Spleen (tissue), 11 donors: ENCODE measurements around the gene PCDHGA10. TPM values are rescaled to one million over a fixed set of nuclear protein-coding genes. Genes with fewer than 3 reads are reported as not detected.
"Not testable (repeated sequence)": the region's sequence is repeated elsewhere in the genome, so short reads cannot be mapped to it uniquely, and the experiment has no call there.

ENCODE experiments used
- DNase-seq: peaks from one replicate; pipeline ENCODE4 v3.0.0-alpha.2; 2020
- H3K27ac ChIP-seq, 8 donors: fragments of 200-600 bp; sonication (generic) in 7 of 8; 1 replicate in 4 of 8; 2 replicates in 4 of 8; pipeline versions ENCODE4 v1.5.0 to v1.8.0; 2016 to 2021; ENCODE audit warnings: inconsistent platforms in 4 of 8, mild to moderate bottlenecking in 4 of 8, moderate library complexity in 1 of 8
- H3K27me3 ChIP-seq, 7 donors: fragments of 200-600 bp; sonication (generic) in 6 of 7; replicated peaks in 1 of 7; 1 replicate in 4 of 7; 2 replicates in 3 of 7; pipeline versions ENCODE4 v1.5.0 to v1.8.0; 2016 to 2021; ENCODE audit warnings: inconsistent platforms in 3 of 7, mild to moderate bottlenecking in 1 of 7
- H3K36me3 ChIP-seq, 6 donors: fragments of 200-600 bp; sonication (generic) in 5 of 6; 1 replicate in 4 of 6; 2 replicates in 2 of 6; pipeline versions ENCODE4 v1.5.0 to v1.8.0; 2016 to 2021; ENCODE audit warnings: inconsistent platforms in 2 of 6
- H3K4me1 ChIP-seq, 6 donors: fragments of 200-600 bp; sonication (generic) in 5 of 6; 1 replicate in 3 of 6; 2 replicates in 3 of 6; pipeline versions ENCODE4 v1.5.0 to v1.8.0; 2016 to 2021; ENCODE audit warnings: inconsistent platforms in 3 of 6
- H3K4me3 ChIP-seq, 8 donors: fragments of 200-600 bp; sonication (generic) in 7 of 8; 1 replicate in 4 of 8; 2 replicates in 4 of 8; pipeline versions ENCODE4 v1.5.0 to v1.8.0; 2016 to 2021; ENCODE audit warnings: inconsistent platforms in 4 of 8, mild to moderate bottlenecking in 4 of 8, moderate library complexity in 2 of 8
- H3K9me3 ChIP-seq, 8 donors: fragments of 200-600 bp; sonication (generic) in 7 of 8; 1 replicate in 4 of 8; 2 replicates in 4 of 8; pipeline versions ENCODE4 v1.5.0 to v1.8.0; 2016 to 2021; ENCODE audit warnings: inconsistent platforms in 4 of 8
- POLR2A ChIP-seq, 3 donors: fragments of 450-650 bp; IDR thresholded peaks; one replicate each; pipeline ENCODE4 v1.5.1; 2017; ENCODE audit warnings: antibody characterized with exemption in 3 of 3, mild to moderate bottlenecking in 1 of 3
- POLR2AphosphoS5 ChIP-seq, 3 donors: sonication (generic); formaldehyde crosslinking; IDR thresholded peaks; one replicate each; pipeline ENCODE4 v1.5.1; 2017; ENCODE audit warnings: antibody characterized with exemption in 3 of 3
- WGBS, 5 donors: extraction: QIAGEN DNeasy Blood & Tissue Kit in 3 of 5; methylation state at CpG; one replicate each; pipeline versions ENCODE4 v1.1.5 to v1.1.7; 2013 to 2018; 5-methylcytosine and 5-hydroxymethylcytosine counted together
- intact Hi-C: fragments of 100-400 bp; cut with DNase I; formaldehyde crosslinking; loops from one replicate; pipeline ENCODE4 v1.15.0; 2023; ENCODE audit warnings: low total_unique reads
- polyA plus RNA-seq, 3 donors: library from polyadenylated mRNA; stranded (reverse); fragments of 200-250 nt; gene quantifications; one replicate each; pipeline ENCODE4 v1.2.1, GENCODE V29; 2013
- total RNA-seq, 7 donors: library from RNA; depleted of rRNA in 3 of 7; stranded (reverse); fragments of >200 nt in 3 of 7; fragmentation: NEBNext Ultra II Directional in 4 of 7; extraction: Animal tissue kit (Norgen Biotek cat#: 25700) in 4 of 7; gene quantifications; one replicate each; pipeline versions ENCODE4 v1.1.0 to v1.2.1, GENCODE V29; 2016 to 2021
- TF ChIP-seq, protein P1 (sequence below), 11 experiments: fragments of 200-600 bp in 7 of 11; fragments of 450-650 bp in 4 of 11; sonication (generic) in 4 of 11; IDR thresholded peaks in 8 of 11; conservative IDR thresholded peaks in 3 of 11; 1 replicate in 7 of 11; 2 replicates in 4 of 11; pipeline versions ENCODE4 v1.4.0 to v1.8.0; 2016 to 2021; ENCODE audit warnings: antibody characterized with exemption in 11 of 11, inconsistent platforms in 4 of 11, mild to moderate bottlenecking in 1 of 11
- donor health status: healthy with polysubstance abuse.
- donor health status: DM: no; HTN: no; CAD: no; lungs with moderate emphysema.
- donor health status: DM: no; HTN: no; CAD: no.
- donor health status: Bipolar disorder and iron deficiency.
- donor health status: healthy.
- donor health status: DM: no; HTN: no; CAD: no.
- donor health status: DM: yes; HTN: yes; CAD: no.

PCDHGA10 gene
- total and polyA plus RNA-seq, 10 donors: 0.15 to 6.9 (median 4.3) TPM

DNA sequence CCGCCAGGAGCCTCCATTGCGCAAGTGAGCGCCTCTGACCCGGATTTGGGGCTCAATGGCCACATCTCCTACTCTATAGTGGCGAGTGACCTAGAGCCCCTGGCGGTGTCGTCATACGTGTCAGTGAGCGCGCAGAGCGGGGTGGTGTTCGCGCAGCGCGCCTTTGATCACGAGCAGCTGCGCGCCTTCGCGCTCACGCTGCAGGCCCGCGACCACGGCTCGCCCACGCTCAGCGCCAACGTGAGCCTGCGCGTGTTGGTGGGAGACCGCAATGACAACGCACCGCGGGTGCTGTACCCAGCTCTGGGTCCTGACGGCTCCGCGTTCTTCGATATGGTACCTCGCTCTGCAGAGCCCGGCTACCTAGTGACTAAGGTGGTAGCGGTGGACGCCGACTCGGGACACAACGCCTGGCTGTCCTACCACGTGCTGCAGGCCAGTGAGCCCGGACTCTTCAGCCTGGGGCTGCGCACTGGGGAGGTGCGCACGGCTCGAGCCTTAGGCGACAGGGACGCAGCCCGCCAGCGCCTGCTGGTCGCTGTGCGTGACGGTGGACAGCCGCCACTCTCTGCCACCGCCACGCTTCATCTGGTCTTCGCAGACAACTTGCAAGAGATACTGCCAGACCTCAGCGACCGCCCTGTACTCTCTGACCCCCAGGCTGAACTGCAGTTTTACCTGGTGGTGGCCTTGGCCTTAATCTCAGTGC lies 3.0 kb upstream of the PCDHGA10 start:
- H3K27me3 ChIP-seq: peaks cover 0 to 99% (median 38%) of the 10 kb centered on the region in 7 donors
- H3K27ac ChIP-seq: no peak overlapping the region
- H3K9me3 ChIP-seq: peaks cover 4 to 99% (median 93%) of the 10 kb centered on the region in 8 donors
- DNase-seq: no peak
- peak overlapping the region in 1 of 8 donors; percentile 27 for H3K4me3 ChIP-seq
- intact Hi-C loops: no loop called here
- H3K4me1 ChIP-seq: peaks cover 0 to 15% (median 2%) of the 10 kb centered on the region in 6 donors
- H3K36me3 ChIP-seq: peaks cover 0 to 6% (median 0%) of the 10 kb centered on the region in 6 donors
- TF ChIP-seq POLR2A (IDR thresholded peaks at IDR 0.05): no peak
- TF ChIP-seq POLR2AphosphoS5 (IDR thresholded peaks at IDR 0.05): no peak
- TF ChIP-seq, protein P1, sequence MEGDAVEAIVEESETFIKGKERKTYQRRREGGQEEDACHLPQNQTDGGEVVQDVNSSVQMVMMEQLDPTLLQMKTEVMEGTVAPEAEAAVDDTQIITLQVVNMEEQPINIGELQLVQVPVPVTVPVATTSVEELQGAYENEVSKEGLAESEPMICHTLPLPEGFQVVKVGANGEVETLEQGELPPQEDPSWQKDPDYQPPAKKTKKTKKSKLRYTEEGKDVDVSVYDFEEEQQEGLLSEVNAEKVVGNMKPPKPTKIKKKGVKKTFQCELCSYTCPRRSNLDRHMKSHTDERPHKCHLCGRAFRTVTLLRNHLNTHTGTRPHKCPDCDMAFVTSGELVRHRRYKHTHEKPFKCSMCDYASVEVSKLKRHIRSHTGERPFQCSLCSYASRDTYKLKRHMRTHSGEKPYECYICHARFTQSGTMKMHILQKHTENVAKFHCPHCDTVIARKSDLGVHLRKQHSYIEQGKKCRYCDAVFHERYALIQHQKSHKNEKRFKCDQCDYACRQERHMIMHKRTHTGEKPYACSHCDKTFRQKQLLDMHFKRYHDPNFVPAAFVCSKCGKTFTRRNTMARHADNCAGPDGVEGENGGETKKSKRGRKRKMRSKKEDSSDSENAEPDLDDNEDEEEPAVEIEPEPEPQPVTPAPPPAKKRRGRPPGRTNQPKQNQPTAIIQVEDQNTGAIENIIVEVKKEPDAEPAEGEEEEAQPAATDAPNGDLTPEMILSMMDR (IDR thresholded peaks at IDR 0.05 in 8 of 11, conservative IDR thresholded peaks at IDR 0.05 in 3 of 11): no peak
- 26 to 45% (median 35%) methylated on average over 17 to 64 of the region's 64 CpGs for WGBS, 5 donors

- intact Hi-C loops: no loop called here
- Histone ChIP-seq H3K4me3 (no peak overlapping the region), H3K9me3 (peaks cover 4 to 98% (median 91%) of the 10 kb centered on the region in 8 donors), H3K4me1 (peaks cover 0 to 21% (median 2%) of the 10 kb centered on the region in 6 donors), H3K36me3 (peaks cover 0 to 6% (median 0%) of the 10 kb centered on the region in 6 donors), H3K27me3 (peaks cover 0 to 99% (median 38%) of the 10 kb centered on the region in 7 donors), H3K27ac (no peak overlapping the region)
- no peak for DNase-seq
- WGBS, 5 donors: 60 to 82% (median 73%) methylated on average over 3 of the region's 3 CpGs
- no peak for TF ChIP-seq POLR2A (IDR thresholded peaks at IDR 0.05)
- TF ChIP-seq, protein P1 (IDR thresholded peaks at IDR 0.05 in 8 of 11, conservative IDR thresholded peaks at IDR 0.05 in 3 of 11): no peak
Measured at GRCh38 chr5:141411575-141411974, 1.2 kb upstream of the PCDHGA10 start.

DNA sequence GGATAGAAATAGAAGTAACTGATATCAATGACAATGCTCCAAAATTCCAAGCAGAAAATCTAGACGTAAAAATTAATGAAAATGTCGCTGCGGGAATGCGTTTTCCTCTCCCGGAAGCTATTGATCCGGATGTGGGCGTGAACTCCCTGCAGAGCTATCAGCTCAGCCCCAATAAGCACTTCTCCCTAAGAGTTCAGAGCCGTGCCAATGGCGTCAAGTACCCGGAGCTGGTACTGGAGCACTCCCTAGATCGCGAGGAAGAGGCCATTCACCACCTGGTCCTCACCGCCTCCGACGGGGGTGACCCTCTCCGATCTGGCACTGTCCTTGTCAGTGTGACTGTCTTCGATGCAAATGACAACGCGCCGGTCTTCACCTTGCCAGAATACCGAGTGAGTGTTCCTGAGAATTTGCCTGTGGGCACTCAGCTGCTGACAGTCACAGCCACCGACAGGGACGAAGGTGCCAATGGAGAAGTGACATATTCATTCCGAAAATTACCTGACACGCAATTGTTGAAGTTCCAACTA lies 818 bp downstream of the PCDHGA10 start:
- H3K4me1 ChIP-seq: peaks cover 0 to 21% (median 5%) of the 10 kb centered on the region in 6 donors
- peaks cover 4 to 98% (median 88%) of the 10 kb centered on the region in 8 donors for H3K9me3 ChIP-seq
- H3K4me3 ChIP-seq: peak overlapping the region; percentile 11 to 60 (median 32)
- 15 to 21% (median 17%) methylated on average over 25 of the region's 25 CpGs for WGBS, 5 donors
- H3K36me3 ChIP-seq: peaks cover 0 to 6% (median 0%) of the 10 kb centered on the region in 6 donors
- TF ChIP-seq, protein P1 (IDR thresholded peaks at IDR 0.05 in 8 of 11, conservative IDR thresholded peaks at IDR 0.05 in 3 of 11): no peak
- TF ChIP-seq POLR2AphosphoS5 (IDR thresholded peaks at IDR 0.05): no peak
- peaks cover 0 to 99% (median 28%) of the 10 kb centered on the region in 7 donors for H3K27me3 ChIP-seq
- intact Hi-C loops: no loop called here
- no peak overlapping the region for H3K27ac ChIP-seq
- no peak for DNase-seq

- peaks cover 0 to 21% (median 5%) of the 10 kb centered on the region in 6 donors for H3K4me1 ChIP-seq
- not testable (repeated sequence) for DNase-seq, H3K36me3 ChIP-seq, H3K27ac ChIP-seq
- peaks cover 3 to 98% (median 88%) of the 10 kb centered on the region in 8 donors for H3K9me3 ChIP-seq
- intact Hi-C loops: loop anchor here (5.0 kb wide), 1 partner anchor 148 kb away; no protein-coding TSS in a partner anchor
- peaks cover 0 to 99% (median 29%) of the 10 kb centered on the region in 7 donors for H3K27me3 ChIP-seq
- 24 to 39% (median 30%) methylated on average over 9 to 46 of the region's 46 CpGs for WGBS, 5 donors
- peak overlapping the region in 1 of 8 donors; percentile 37 for H3K4me3 ChIP-seq
Measured at GRCh38 chr5:141414548-141415274, 1.9 kb downstream of the PCDHGA10 start.

- not testable (repeated sequence) for DNase-seq, H3K27ac ChIP-seq, H3K36me3 ChIP-seq
- WGBS, 5 donors: 18 to 39% (median 23%) methylated on average over 11 to 24 of the region's 24 CpGs
- Histone ChIP-seq H3K27me3 (peaks cover 0 to 99% (median 27%) of the 10 kb centered on the region in 7 donors), H3K4me3 (peak overlapping the region in 1 of 8 donors; percentile 37), H3K9me3 (peaks cover 2 to 98% (median 88%) of the 10 kb centered on the region in 8 donors), H3K4me1 (peaks cover 0 to 21% (median 5%) of the 10 kb centered on the region in 6 donors)
- intact Hi-C loops: loop anchor here (5.0 kb wide), 1 partner anchor 147 kb away; no protein-coding TSS in a partner anchor
Measured at GRCh38 chr5:141415275-141415618, 2.5 kb downstream of the PCDHGA10 start.
